ENCODE measurements around the gene IFNL4. TPM values are rescaled to one million over a fixed set of nuclear protein-coding genes. Genes with fewer than 3 reads are reported as not detected.

The IFNL4 gene
- total RNA-seq, 2 donors from 2014 or later: not detected

DNA sequence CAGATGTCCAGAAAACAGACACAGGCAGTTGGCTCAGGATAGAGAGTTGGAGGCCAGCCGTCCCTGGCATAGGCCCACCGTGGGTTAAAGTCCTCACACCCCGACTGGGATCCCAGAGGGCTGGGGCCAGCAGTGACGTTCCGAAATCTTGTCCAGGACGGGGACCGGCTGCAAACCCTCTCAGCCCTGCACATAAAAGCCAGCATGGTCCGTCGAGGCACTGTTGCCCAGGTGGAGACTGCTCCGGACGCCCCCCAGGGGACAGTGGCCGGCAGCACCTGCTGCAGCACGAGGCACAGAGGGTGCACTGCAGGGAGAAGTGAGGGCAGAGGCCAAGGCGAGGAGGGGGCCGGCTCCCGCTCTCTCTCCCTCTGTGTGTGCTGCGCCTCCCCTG lies 15.3 kb upstream of the IFNL4 start:
- no peak for TF ChIP-seq POLR2A (IDR thresholded peaks at IDR 0.05)
- TF ChIP-seq POLR2AphosphoS5 (IDR thresholded peaks at IDR 0.05): no peak
- TF ChIP-seq, protein P1, sequence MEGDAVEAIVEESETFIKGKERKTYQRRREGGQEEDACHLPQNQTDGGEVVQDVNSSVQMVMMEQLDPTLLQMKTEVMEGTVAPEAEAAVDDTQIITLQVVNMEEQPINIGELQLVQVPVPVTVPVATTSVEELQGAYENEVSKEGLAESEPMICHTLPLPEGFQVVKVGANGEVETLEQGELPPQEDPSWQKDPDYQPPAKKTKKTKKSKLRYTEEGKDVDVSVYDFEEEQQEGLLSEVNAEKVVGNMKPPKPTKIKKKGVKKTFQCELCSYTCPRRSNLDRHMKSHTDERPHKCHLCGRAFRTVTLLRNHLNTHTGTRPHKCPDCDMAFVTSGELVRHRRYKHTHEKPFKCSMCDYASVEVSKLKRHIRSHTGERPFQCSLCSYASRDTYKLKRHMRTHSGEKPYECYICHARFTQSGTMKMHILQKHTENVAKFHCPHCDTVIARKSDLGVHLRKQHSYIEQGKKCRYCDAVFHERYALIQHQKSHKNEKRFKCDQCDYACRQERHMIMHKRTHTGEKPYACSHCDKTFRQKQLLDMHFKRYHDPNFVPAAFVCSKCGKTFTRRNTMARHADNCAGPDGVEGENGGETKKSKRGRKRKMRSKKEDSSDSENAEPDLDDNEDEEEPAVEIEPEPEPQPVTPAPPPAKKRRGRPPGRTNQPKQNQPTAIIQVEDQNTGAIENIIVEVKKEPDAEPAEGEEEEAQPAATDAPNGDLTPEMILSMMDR (IDR thresholded peaks at IDR 0.05): no peak
- peaks cover 28% of the 10 kb centered on the region for H3K27me3 ChIP-seq (replicated peaks; ENCODE audit: insufficient read depth)
- intact Hi-C loops (cut with DNase I): no loop called here

DNA sequence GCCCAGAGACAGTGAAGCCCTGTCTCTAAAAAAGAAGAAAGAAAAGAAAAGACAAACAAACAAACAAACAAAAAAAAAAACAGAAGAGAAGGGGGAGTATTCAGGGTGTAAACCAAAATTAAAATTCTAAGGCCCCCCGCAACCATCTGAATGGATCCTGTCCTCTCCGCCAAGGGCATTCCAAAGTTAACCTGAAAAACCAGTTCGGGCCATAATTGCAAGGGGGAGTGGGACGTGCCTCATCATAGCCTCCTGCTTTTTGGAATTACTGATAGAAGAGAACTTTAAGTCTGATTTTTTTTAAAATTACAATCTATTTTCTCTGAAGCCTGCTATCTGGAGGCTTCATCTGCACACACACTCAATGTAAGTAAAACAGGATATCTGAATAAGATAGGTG lies 13.8 kb upstream of the IFNL4 start:
- no peak overlapping the region for H3K27ac ChIP-seq
- no peaks in the 10 kb centered on the region for H3K4me1 ChIP-seq (replicated peaks)
- no peak for TF ChIP-seq POLR2A (IDR thresholded peaks at IDR 0.05)
- TF ChIP-seq POLR2AphosphoS5 (IDR thresholded peaks at IDR 0.05): no peak
- TF ChIP-seq, protein P1 (IDR thresholded peaks at IDR 0.05): no peak
- 58% methylated on average over 4 of the region's 4 CpGs for WGBS
- H3K4me3 ChIP-seq: no peak overlapping the region
- peaks cover 28% of the 10 kb centered on the region for H3K27me3 ChIP-seq (replicated peaks; ENCODE audit: insufficient read depth)
- DNase-seq (ENCODE audit: low spot score): no peak
- no peaks in the 10 kb centered on the region for H3K9me3 ChIP-seq
- H3K36me3 ChIP-seq: no peaks in the 10 kb centered on the region
- intact Hi-C loops (cut with DNase I): no loop called here

More for the DNA sequence above, 15.3 kb upstream of the IFNL4 start:
- no peaks in the 10 kb centered on the region for H3K36me3 ChIP-seq
- WGBS: 20% methylated on average over 17 of the region's 17 CpGs
- no peak for DNase-seq (ENCODE audit: low spot score)
- H3K27ac ChIP-seq: no peak overlapping the region
- no peaks in the 10 kb centered on the region for H3K4me1 ChIP-seq (replicated peaks)
- no peak overlapping the region for H3K4me3 ChIP-seq
- no peaks in the 10 kb centered on the region for H3K9me3 ChIP-seq

DNA sequence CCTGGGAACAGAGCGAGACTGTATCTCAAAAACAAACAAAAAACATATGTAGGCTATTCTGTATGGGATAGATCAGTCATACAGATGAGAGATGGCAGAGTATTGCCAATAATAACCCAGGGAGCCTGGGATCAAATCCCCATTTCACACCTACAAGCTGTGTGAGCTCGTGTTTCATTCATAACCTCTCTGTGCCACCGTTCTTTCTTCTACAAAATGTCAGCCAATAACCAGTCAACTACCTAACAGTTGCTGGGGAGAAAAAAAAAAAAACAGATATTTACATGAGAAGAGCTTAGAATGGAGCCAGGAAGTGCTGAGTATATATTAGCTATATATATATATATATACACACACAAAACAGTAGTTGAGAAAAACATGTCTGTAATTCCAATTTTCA lies 13.0 kb upstream of the IFNL4 start:
- intact Hi-C loops (cut with DNase I): no loop called here
- H3K9me3 ChIP-seq: no peaks in the 10 kb centered on the region
- no peak overlapping the region for H3K4me3 ChIP-seq
- no peaks in the 10 kb centered on the region for H3K4me1 ChIP-seq (replicated peaks)
- H3K27ac ChIP-seq: no peak overlapping the region
- no peak for DNase-seq (ENCODE audit: low spot score)
- H3K36me3 ChIP-seq: no peaks in the 10 kb centered on the region
- TF ChIP-seq, protein P1 (IDR thresholded peaks at IDR 0.05): no peak
- no peak for TF ChIP-seq POLR2AphosphoS5 (IDR thresholded peaks at IDR 0.05)
- peaks cover 28% of the 10 kb centered on the region for H3K27me3 ChIP-seq (replicated peaks; ENCODE audit: insufficient read depth)
- 88% methylated on average over 3 of the region's 3 CpGs for WGBS

DNA sequence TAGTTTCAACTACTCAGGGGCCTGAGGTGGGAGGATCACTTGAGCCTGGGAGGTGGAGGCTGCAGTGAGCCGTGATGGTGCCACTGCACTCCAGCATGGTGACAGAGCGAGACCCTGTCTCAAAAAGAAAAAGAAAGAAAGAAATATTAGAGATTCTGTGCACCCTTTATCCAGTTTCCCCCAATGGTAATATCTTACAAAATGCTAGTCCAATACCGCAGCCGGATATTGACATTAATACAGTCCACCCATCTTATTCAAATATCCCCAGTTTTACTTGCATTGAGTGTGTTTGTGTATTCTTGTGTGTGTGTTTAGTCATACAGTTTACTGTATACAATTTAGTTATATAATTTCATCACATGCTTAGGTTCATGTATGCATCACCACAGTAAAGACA lies 8.6 kb upstream of the IFNL4 start:
- no peaks in the 10 kb centered on the region for H3K36me3 ChIP-seq
- H3K27ac ChIP-seq: no peak overlapping the region
- H3K4me3 ChIP-seq: no peak overlapping the region
- no peaks in the 10 kb centered on the region for H3K4me1 ChIP-seq (replicated peaks)
- H3K27me3 ChIP-seq (replicated peaks; ENCODE audit: insufficient read depth): peaks cover 9% of the 10 kb centered on the region
- TF ChIP-seq, protein P1 (IDR thresholded peaks at IDR 0.05): no peak
- no peak for TF ChIP-seq POLR2AphosphoS5 (IDR thresholded peaks at IDR 0.05)
- H3K9me3 ChIP-seq: no peaks in the 10 kb centered on the region
- 96% methylated on average over 4 of the region's 4 CpGs for WGBS
- DNase-seq (ENCODE audit: low spot score): no peak
- intact Hi-C loops (cut with DNase I): no loop called here

DNA sequence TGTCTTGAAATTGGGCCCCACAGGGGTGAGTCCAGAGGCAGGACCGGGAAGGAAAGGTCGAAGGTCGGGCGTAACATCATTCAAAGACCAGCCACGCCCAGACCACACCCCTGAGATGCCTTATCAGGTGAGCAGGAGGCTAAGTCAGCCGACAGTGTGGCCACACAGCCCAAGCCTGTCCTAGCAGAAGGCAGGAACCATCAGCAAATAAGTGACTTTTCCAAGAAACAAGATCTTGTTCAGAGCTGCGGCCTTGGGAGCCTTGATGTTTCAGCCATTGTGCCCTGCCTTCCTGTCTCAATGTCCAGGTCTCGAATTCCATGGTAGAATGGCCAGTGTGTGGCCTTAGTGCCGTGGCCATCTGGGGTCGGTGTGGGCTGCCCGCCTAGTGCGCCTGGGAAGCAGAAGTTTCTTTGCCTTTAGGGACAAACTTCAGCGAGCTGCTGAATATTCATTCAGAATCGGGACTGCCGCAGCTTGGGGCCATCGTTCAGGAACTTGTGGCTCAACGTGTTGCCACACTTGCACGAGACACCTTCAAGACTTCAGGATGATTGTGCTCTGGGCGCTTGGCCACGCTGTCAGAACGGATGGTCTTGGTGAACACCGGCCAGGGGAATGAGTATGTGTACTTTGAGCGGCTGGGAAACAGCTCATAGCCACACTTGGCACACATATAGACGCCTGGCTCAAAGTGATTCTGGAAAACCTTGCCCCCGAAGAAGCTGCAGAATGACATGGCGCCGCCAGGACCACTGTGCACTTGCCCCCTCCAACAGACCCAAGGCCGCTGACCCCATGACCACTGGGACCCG lies 6.1 kb upstream of the IFNL4 start:
- Histone ChIP-seq H3K4me1 (replicated peaks) (no peaks in the 10 kb centered on the region), H3K27me3 (replicated peaks; ENCODE audit: insufficient read depth) (no peaks in the 10 kb centered on the region), H3K36me3 (no peaks in the 10 kb centered on the region), H3K4me3 (no peak overlapping the region), H3K27ac (no peak overlapping the region), H3K9me3 (no peaks in the 10 kb centered on the region)
- WGBS: 77% methylated on average over 29 of the region's 29 CpGs
- TF ChIP-seq POLR2AphosphoS5 (IDR thresholded peaks at IDR 0.05): no peak
- TF ChIP-seq, protein P1 (IDR thresholded peaks at IDR 0.05): no peak
- no peak for TF ChIP-seq POLR2A (IDR thresholded peaks at IDR 0.05)
- no peak for DNase-seq (ENCODE audit: low spot score)
- intact Hi-C loops (cut with DNase I): no loop called here
